Stimulated activated CD4-positive, alpha-beta T cell treated with anti-CD3 and anti-CD28 coated beads, Interleukin-4, amount 100 ng/mL, for 48 hours (primary cell): ENCODE measurements around the gene OR1F1.
"Not testable (repeated sequence)": the region's sequence is repeated elsewhere in the genome, so short reads cannot be mapped to it uniquely, and the experiment has no call there.

Experiments used
- DNase-seq, 2 donors: peaks; one replicate each; pipeline ENCODE4 v3.0.0-alpha.2; 2020; ENCODE audit warnings: low read depth in 2 of 2

The OR1F1 gene

GRCh38 chr16:3150346-3151218 lies 37.4 kb upstream of the OR1F1 start:
- DNase-seq = peak; percentile 95 to 100

DNA sequence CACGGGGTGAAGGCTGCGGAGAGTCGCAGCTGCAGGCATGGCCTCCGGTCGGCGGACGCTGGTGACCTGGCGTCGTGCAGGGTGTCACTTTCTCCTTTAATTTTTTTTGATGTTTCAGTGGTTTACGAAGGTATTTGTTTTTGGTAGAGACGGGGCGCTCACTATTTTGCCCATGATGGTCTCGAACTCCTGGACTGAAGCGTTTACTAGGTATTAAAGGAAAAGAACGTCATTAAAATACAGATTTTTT lies 36.1 kb upstream of the OR1F1 start:
- DNase-seq = no peak

DNA sequence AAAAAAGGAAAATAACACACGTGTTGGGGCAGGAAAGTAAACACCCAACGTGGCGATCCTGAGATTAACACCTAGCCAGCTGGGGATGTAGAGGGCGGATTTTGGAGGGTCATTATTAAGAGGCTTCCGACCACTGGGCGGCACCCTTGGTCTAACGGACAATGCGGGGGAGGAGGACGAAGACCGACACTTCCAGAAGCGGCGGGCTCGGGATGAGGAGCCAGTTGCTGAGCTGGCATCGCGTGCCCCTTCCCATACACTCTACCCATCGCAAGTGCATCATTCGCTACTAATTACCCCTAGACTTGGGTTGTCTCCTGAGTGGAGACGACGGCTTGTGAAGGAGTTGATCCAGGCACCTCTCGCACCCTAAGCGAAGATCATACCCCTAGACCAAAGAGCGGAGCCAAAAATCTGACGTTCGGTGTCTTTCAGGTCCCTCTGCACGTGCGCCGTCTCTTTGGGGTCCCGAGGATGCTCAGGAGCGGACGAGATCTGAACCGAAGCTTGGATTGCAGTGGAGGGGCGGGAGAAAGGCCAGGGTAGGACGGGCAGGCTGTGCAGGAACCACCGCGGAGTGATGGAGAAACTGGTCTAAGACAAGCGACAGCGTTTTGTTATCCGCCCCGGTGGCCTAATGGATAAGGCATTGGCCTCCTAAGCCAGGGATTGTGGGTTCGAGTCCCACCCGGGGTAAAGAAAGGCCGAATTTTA lies 35.6 kb upstream of the OR1F1 start:
- peak; percentile 82 to 92 for DNase-seq

GRCh38 chr16:3152991-3153368 lies 35.0 kb upstream of the OR1F1 start:
- DNase-seq = no peak

DNA sequence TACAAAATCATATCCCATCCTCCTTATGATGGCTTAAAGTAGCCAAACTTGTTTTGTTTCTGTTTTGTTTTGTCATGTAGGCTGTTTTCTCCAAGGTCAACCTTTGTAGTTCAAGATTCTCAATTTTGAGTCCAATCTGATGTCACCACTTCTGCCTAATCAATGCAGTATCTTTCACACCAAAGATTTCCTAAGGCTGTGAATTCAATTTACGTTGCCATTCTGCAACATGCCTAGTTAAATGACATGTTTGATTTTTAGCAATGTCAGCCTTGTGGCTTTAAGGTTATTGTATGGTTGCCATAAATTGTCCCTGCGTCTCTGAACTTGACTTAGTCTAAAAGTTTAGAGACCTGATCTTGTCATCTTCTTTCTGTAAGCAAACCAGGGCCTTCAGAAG lies 32.8 kb upstream of the OR1F1 start:
- DNase-seq = no peak

DNA sequence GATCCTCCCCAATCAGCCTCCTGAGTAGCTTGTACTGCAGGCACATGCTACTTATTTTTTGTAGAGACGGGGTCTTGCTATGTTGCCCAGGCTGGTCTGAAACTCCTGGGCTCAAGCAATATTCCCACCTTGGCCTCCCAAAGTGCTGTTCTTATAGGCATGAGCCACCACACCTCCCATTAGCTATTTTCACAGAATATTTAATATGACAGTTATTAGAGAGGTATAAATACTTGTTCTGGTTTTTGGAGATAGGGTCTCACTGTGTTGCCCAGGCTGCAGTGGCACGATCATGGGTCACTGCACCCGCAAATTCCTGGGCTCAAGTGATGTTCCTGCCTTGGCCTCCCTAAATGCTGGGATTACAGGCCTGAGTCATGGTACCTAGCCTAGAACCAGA lies 32.0 kb upstream of the OR1F1 start:
- DNase-seq = no peak

GRCh38 chr16:3157229-3158025 lies 30.6 kb upstream of the OR1F1 start:
- peak in 1 of 2 donors; percentile 64 for DNase-seq

- no peak for DNase-seq
Measured at GRCh38 chr16:3158026-3158509, 29.9 kb upstream of the OR1F1 start.

DNA sequence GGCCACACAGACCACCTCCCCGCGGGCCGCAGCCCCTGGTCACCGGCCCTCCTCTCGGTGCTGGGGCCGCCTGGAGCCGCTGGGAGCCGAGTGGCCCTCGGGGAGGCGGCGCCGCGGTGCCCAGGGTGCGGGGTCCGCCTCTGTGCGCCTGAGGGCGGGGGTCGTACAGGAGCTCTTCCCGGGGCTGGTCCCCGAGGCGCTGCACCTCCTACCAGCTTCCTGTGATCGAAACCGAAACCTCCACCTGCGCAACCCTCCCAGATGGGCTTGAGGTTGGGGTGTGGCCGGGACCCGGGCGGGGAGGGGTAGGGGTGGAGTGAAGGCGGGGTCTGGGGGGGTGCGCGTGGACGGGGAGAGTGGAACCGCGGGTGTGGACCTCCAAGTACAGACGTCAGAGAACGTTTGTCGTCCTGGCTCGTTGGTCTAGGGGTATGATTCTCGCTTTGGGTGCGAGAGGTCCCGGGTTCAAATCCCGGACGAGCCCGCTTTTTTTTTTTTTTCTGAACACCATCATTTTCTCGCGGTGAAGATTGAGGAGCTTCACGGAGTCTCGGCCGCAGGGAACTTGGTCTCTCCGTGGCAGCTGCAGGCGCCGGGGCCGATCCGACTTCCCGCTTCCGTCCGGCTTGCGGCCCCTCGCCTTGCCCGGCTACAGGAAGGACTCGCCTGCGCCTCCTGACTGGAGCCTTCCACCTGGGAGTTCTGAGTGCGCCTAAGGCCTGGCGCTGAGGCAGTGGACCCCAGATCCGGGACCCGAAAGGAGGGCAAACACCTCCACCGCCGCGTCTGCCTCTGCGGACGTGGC lies 29.3 kb upstream of the OR1F1 start:
- DNase-seq = peak; percentile 77

GRCh38 chr16:3161235-3162018 lies 26.6 kb upstream of the OR1F1 start:
- DNase-seq = no peak

DNA sequence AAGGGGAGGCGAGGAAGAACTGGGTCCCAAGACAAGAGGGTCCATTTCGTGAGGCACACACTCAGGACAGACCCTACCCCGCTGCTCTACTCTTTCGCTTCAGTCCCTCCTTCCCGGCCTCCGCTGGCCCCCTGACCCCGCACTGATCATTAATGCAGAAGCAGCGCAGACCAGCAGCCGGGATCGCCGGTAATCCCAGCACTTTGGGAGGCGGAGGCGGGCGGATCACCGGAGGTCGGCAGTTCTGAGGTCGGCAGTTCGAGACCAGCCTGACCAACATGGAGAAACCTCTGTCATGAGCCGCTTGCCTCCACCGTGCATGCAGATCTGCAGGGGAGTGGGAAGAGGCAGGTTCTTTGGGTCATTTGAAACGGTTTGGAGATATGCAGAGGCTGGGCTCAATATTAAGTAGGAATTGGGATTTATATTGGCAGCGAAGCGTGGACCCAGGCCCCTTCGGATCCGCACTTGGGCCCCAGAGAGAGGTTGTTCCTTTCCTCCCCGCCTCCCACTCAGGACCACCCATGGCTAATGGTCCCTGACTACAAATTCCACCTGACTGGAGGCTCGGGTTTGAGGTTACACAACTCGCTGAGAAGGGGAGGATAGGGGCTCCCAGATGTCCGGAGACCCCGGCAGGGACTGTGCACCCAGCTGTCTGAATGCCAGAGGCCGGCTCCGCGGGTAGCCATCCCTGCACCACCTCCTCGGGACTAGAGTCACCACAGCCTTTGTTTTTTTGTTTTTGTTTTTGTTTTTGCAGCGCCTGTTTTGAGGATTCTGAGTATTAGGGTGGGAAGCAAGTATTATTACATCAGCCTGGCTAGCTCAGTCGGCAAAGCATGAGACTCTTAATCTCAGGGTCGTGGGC lies 23.6 kb upstream of the OR1F1 start:
- DNase-seq = no peak

- DNase-seq = no peak
Measured at GRCh38 chr16:3165111-3165822, 22.7 kb upstream of the OR1F1 start.

DNA sequence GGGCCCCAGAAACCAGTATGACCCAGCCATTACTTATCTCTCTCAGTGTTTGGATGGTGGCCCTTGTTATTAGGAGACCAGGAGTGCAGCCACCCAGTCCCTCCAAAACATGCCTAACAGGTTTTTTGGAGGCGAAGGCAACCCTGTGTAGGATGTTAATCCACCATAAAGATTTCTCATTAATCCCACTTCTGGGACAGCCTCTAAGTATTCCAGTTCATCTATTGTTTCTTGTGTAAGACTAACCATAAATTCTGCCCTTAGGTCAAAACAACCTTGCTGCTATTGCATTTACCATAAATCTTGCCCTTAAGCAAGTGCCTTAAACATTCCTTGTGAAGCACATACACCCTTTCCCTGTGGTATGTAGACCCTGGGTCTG lies 21.5 kb upstream of the OR1F1 start:
- DNase-seq = no peak

GRCh38 chr16:3168729-3169128 lies 19.3 kb upstream of the OR1F1 start:
- not testable (repeated sequence) for DNase-seq

- no peak for DNase-seq
Measured at GRCh38 chr16:3170440-3171180, 17.4 kb upstream of the OR1F1 start.

GRCh38 chr16:3171181-3171854 lies 16.7 kb upstream of the OR1F1 start:
- peak in 1 of 2 donors; percentile 34 for DNase-seq

- DNase-seq = peak in 1 of 2 donors; percentile 67
Measured at GRCh38 chr16:3171855-3172593, 16.0 kb upstream of the OR1F1 start.
